Osteocyte (in vitro differentiated cells): ENCODE data around the gene PSMD14. TPM values are rescaled to one million over a fixed set of nuclear protein-coding genes. Genes with fewer than 3 reads are reported as not detected.

Experiments
- DNase-seq: peaks from one replicate; pipeline ENCODE4 v3.0.0; 2021; ENCODE audit warnings: mixed read lengths; ENCODE audit not compliant: unreplicated experiment; ENCODE audit errors: extremely low spot score
- H3K27ac Mint-ChIP-seq: one replicate; pipeline ENCODE4 v1.8.0; 2021; ENCODE audit warnings: mild to moderate bottlenecking, mixed read lengths; ENCODE audit not compliant: unreplicated experiment
- H3K27me3 Mint-ChIP-seq: one replicate; pipeline ENCODE4 v1.8.0; 2021; ENCODE audit warnings: mixed read lengths; ENCODE audit not compliant: unreplicated experiment
- H3K36me3 Mint-ChIP-seq: one replicate; pipeline ENCODE4 v1.8.0; 2021; ENCODE audit warnings: mixed read lengths; ENCODE audit not compliant: unreplicated experiment
- H3K4me1 Mint-ChIP-seq: one replicate; pipeline ENCODE4 v1.8.0; 2021; ENCODE audit warnings: mixed read lengths; ENCODE audit not compliant: unreplicated experiment
- H3K4me3 Mint-ChIP-seq: one replicate; pipeline ENCODE4 v1.8.0; 2021; ENCODE audit warnings: mild to moderate bottlenecking, moderate library complexity, mixed read lengths; ENCODE audit not compliant: unreplicated experiment
- H3K9me3 Mint-ChIP-seq: one replicate; pipeline ENCODE4 v1.8.0; 2021; ENCODE audit warnings: mixed read lengths; ENCODE audit not compliant: unreplicated experiment
- total RNA-seq: library from RNA; stranded (reverse); gene quantifications from 2 replicates; pipeline ENCODE4 v1.2.1, GENCODE V29; 2021
- TF ChIP-seq, protein P1 (sequence below): fragments of 200-600 bp; sonication (generic); IDR thresholded peaks from 2 replicates; pipeline ENCODE4 v1.5.0; 2021; ENCODE audit warnings: antibody characterized with exemption, mild to moderate bottlenecking, moderate library complexity

Gene PSMD14
- total RNA-seq, 1 donor from 2014 or later = 38.7 TPM

DNA sequence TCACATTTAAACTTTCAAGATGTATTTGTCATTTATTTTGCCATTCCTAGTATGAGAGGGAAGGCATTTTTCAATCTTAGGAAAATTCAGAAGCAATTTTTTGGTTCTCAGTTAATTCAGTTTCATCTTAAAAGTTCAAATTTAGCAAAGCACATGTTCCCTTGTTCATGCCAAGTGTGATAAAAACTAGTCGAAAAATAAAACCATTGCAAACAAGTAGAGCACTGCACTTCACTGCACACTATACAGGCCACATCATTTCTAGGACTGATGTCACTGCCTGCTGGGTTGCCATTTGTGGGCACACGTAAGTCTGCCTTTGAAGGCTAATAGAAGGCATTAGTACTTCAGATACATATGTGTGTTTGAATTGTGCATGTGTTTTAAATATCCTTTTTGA lies 122.2 kb downstream of the PSMD14 start:
- H3K27ac Mint-ChIP-seq = no peak overlapping the region

DNA sequence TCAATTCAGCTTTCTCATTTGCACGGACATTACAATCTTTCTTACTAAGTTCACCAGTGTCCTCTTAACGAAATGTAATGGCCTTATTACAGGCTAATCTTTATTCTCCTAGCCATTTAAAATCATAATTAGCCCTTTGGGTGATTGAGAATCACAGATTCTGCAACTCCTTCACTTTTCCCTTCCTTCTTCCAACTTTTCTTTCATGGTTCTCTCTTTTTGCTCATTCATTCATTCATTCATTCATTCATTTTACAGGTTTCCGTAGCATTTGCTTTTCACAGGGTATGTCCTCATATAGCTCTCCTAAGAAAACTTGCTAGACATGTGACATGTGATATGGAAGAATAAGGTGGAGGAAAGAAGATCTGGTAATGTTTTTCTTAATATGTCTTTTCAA lies 123.9 kb downstream of the PSMD14 start:
- H3K27me3 Mint-ChIP-seq = peaks cover 93% of the 10 kb centered on the region
- no peak overlapping the region for H3K27ac Mint-ChIP-seq
- DNase-seq = no peak

More for the DNA sequence above, 122.2 kb downstream of the PSMD14 start:
- Mint-ChIP-seq H3K27me3 (peaks cover 90% of the 10 kb centered on the region), H3K36me3 (peaks cover 4% of the 10 kb centered on the region), H3K9me3 (peaks cover 3% of the 10 kb centered on the region), H3K4me3 (no peak overlapping the region), H3K4me1 (peaks cover 8% of the 10 kb centered on the region)
- TF ChIP-seq, protein P1, sequence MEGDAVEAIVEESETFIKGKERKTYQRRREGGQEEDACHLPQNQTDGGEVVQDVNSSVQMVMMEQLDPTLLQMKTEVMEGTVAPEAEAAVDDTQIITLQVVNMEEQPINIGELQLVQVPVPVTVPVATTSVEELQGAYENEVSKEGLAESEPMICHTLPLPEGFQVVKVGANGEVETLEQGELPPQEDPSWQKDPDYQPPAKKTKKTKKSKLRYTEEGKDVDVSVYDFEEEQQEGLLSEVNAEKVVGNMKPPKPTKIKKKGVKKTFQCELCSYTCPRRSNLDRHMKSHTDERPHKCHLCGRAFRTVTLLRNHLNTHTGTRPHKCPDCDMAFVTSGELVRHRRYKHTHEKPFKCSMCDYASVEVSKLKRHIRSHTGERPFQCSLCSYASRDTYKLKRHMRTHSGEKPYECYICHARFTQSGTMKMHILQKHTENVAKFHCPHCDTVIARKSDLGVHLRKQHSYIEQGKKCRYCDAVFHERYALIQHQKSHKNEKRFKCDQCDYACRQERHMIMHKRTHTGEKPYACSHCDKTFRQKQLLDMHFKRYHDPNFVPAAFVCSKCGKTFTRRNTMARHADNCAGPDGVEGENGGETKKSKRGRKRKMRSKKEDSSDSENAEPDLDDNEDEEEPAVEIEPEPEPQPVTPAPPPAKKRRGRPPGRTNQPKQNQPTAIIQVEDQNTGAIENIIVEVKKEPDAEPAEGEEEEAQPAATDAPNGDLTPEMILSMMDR = no peak
- no peak for DNase-seq

DNA sequence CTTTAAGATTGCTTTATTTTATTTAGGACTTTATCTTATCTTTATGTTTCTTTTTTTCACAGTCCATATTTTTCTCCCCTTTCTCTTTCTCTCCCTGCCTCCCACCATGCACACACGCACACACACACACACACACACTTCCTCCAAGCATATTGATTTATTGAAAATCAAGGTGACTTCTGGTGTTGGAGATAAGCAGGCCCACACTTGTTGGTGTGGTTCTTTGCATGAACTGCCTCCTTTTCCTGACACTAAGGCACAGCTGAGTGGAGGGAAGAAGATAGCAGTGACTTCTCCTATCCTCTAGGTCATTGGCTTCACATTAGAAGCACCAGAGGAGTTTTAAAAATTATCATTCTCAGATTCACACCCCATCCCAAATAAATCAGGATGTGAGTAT lies 125.9 kb downstream of the PSMD14 start:
- Mint-ChIP-seq H3K4me3 (no peak overlapping the region), H3K27ac (no peak overlapping the region), H3K27me3 (peaks cover 92% of the 10 kb centered on the region)

More for the DNA sequence above, 123.9 kb downstream of the PSMD14 start:
- peaks cover 4% of the 10 kb centered on the region for H3K36me3 Mint-ChIP-seq
- peaks cover 5% of the 10 kb centered on the region for H3K9me3 Mint-ChIP-seq
- TF ChIP-seq, protein P1 = no peak
- no peak overlapping the region for H3K4me3 Mint-ChIP-seq
- H3K4me1 Mint-ChIP-seq = peaks cover 5% of the 10 kb centered on the region

DNA sequence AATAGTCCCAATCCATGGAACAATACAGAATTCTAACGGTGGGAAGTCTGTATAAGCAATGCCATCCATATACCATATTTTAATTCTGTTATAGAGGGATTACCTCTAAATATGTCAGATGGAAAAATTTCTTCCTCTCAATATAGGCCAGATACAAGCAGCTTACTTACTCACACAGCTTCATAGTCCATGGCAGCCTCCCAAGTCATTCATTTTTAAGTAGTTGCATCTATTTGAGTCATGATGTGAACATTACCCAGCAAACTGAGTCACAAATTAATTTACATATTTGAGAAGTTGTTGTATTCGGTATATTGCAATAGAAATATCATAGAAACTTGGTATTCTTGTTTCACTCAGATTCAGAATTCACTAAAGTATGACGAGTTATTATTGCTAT lies 128.2 kb downstream of the PSMD14 start:
- H3K36me3 Mint-ChIP-seq = no peaks in the 10 kb centered on the region
- H3K4me3 Mint-ChIP-seq = no peak overlapping the region
- H3K4me1 Mint-ChIP-seq = no peaks in the 10 kb centered on the region
- peaks cover 5% of the 10 kb centered on the region for H3K9me3 Mint-ChIP-seq
- H3K27ac Mint-ChIP-seq = no peak overlapping the region
- no peak for DNase-seq
- H3K27me3 Mint-ChIP-seq = peaks cover 91% of the 10 kb centered on the region
- TF ChIP-seq, protein P1 = no peak

More for the DNA sequence above, 125.9 kb downstream of the PSMD14 start:
- H3K9me3 Mint-ChIP-seq = peaks cover 5% of the 10 kb centered on the region
- TF ChIP-seq, protein P1 = no peak
- H3K4me1 Mint-ChIP-seq = no peaks in the 10 kb centered on the region
- DNase-seq = no peak
- H3K36me3 Mint-ChIP-seq = no peaks in the 10 kb centered on the region

DNA sequence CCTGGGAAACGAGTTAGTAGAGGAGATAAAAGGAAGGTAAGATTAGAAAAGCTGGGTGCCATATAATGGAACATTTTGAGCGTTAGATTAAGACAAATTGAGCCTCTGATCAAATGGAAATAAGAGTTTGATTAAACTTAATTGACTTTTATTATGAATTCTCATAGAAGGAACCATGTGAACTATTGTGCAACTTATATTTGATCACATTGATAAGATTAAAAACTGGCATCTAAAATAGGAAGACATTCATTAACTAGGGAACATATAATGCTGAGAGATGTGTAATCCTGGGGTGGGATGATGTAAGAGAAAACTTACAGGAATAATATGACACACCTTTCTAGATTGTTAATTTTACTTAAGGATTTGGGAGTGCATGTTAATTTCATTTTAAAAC lies 130.4 kb downstream of the PSMD14 start:
- no peak overlapping the region for H3K4me3 Mint-ChIP-seq
- H3K27ac Mint-ChIP-seq = no peak overlapping the region
- peaks cover 5% of the 10 kb centered on the region for H3K9me3 Mint-ChIP-seq
- H3K4me1 Mint-ChIP-seq = no peaks in the 10 kb centered on the region
- no peaks in the 10 kb centered on the region for H3K36me3 Mint-ChIP-seq
- TF ChIP-seq, protein P1 = no peak
- DNase-seq = no peak
- peaks cover 90% of the 10 kb centered on the region for H3K27me3 Mint-ChIP-seq
